ENCODE data around the gene MOB3B. TPM values are rescaled to one million over a fixed set of nuclear protein-coding genes. Genes with fewer than 3 reads are reported as not detected.

The MOB3B gene
- total RNA-seq, 1 donor = under 0.01 TPM

DNA sequence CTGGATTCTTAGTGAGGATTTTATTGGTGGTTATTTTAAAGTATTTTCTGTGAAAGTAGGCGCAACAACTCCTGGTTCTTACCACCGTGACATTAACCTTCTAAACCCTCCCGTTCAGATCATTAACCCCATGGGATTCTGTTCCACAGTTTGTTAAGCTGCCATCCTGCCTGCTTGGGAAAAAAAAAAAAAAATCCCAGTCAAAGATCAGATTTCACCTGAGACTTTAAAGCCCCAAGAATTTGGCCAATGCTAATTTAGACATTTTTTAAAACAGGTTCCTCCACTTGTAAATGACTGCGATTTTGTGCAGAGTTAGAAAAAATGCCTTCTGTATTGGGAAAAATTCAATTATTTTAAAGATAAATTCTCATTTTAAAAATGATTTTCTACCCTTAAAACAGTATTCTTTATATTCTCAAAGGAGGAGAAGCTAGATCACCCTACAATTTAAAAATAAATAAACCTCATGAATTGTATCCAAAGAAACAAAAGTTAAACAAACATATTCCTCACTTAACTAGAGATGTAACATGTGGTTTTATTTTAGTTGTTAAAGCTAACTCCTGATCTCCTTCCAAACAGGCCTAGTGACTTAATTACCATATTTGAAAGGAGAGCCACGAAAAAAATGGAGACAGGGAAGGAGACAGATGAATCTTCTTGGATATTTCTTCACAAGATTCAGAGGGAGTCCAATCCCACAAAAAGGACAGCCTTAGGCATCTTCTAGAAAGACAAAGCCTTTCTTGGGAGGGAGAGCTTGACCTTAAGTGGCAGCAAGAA lies 98.7 kb downstream of the MOB3B start:
- Histone ChIP-seq H3K79me2 (ENCODE audit: insufficient read depth, low read length) (no peaks in the 10 kb centered on the region), H3K36me3 (ENCODE audit: insufficient read depth, low read length) (no peaks in the 10 kb centered on the region), H2AFZ (ENCODE audit: low read length) (no peak overlapping the region), H3K4me1 (ENCODE audit: insufficient read depth, low read length) (no peaks in the 10 kb centered on the region), H4K20me1 (ENCODE audit: insufficient read depth, low read length) (no peaks in the 10 kb centered on the region), H3K9me3 (ENCODE audit: low read depth, low read length) (no peaks in the 10 kb centered on the region), H3K4me3 (ENCODE audit: insufficient read depth, low read length) (no peak overlapping the region), H3K4me2 (ENCODE audit: insufficient read depth, low read length) (no peak overlapping the region), H3K27me3 (ENCODE audit: insufficient read depth, low read length) (no peaks in the 10 kb centered on the region), H3K27ac (ENCODE audit: low read depth, low read length) (no peak overlapping the region)
- TF ChIP-seq, protein P1, sequence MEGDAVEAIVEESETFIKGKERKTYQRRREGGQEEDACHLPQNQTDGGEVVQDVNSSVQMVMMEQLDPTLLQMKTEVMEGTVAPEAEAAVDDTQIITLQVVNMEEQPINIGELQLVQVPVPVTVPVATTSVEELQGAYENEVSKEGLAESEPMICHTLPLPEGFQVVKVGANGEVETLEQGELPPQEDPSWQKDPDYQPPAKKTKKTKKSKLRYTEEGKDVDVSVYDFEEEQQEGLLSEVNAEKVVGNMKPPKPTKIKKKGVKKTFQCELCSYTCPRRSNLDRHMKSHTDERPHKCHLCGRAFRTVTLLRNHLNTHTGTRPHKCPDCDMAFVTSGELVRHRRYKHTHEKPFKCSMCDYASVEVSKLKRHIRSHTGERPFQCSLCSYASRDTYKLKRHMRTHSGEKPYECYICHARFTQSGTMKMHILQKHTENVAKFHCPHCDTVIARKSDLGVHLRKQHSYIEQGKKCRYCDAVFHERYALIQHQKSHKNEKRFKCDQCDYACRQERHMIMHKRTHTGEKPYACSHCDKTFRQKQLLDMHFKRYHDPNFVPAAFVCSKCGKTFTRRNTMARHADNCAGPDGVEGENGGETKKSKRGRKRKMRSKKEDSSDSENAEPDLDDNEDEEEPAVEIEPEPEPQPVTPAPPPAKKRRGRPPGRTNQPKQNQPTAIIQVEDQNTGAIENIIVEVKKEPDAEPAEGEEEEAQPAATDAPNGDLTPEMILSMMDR (IDR thresholded peaks at IDR 0.05; ENCODE audit: extremely low read depth, low read depth, low read length) = no peak
- DNase-seq (ENCODE audit: insufficient read length, low spot score, missing footprints) = no peak

- H3K4me1 ChIP-seq (ENCODE audit: insufficient read depth, low read length) = no peaks in the 10 kb centered on the region
- no peaks in the 10 kb centered on the region for H3K9me3 ChIP-seq (ENCODE audit: low read depth, low read length)
- DNase-seq (ENCODE audit: insufficient read length, low spot score, missing footprints) = no peak
- no peaks in the 10 kb centered on the region for H4K20me1 ChIP-seq (ENCODE audit: insufficient read depth, low read length)
- H3K27me3 ChIP-seq (ENCODE audit: insufficient read depth, low read length) = no peaks in the 10 kb centered on the region
- H2AFZ ChIP-seq (ENCODE audit: low read length) = no peak overlapping the region
- no peaks in the 10 kb centered on the region for H3K36me3 ChIP-seq (ENCODE audit: insufficient read depth, low read length)
- TF ChIP-seq, protein P1 (IDR thresholded peaks at IDR 0.05; ENCODE audit: extremely low read depth, low read depth, low read length) = no peak
- H3K4me3 ChIP-seq (ENCODE audit: insufficient read depth, low read length) = no peak overlapping the region
- H3K4me2 ChIP-seq (ENCODE audit: insufficient read depth, low read length) = no peak overlapping the region
- H3K79me2 ChIP-seq (ENCODE audit: insufficient read depth, low read length) = no peaks in the 10 kb centered on the region
- H3K27ac ChIP-seq (ENCODE audit: low read depth, low read length) = no peak overlapping the region
Measured at GRCh38 chr9:27429917-27430316, 99.7 kb downstream of the MOB3B start.

DNA sequence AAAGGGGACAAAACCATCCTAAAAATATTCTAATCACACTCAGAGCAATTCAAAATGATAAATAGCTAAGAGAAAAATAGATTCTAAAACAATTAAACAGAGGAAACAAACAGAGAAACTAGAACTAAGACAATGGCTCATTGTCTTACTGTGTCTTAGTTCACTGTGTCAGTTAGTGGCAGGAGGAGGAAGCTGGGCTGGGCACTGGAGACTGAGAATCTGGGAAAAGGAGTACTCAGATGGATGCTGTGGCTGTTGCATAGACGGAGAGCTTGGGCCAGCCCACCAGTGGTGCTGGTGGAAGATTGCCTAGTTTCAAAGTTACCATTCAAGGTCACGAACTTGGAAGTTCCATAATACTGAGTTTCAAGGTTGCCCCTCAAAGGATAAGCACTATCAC lies 100.2 kb downstream of the MOB3B start:
- H4K20me1 ChIP-seq (ENCODE audit: insufficient read depth, low read length) = no peaks in the 10 kb centered on the region
- H3K9me3 ChIP-seq (ENCODE audit: low read depth, low read length) = no peaks in the 10 kb centered on the region
- TF ChIP-seq, protein P1 (IDR thresholded peaks at IDR 0.05; ENCODE audit: extremely low read depth, low read depth, low read length) = no peak
- no peak for DNase-seq (ENCODE audit: insufficient read length, low spot score, missing footprints)
- no peaks in the 10 kb centered on the region for H3K36me3 ChIP-seq (ENCODE audit: insufficient read depth, low read length)
- no peak overlapping the region for H3K4me3 ChIP-seq (ENCODE audit: insufficient read depth, low read length)
- no peaks in the 10 kb centered on the region for H3K27me3 ChIP-seq (ENCODE audit: insufficient read depth, low read length)
- no peaks in the 10 kb centered on the region for H3K4me1 ChIP-seq (ENCODE audit: insufficient read depth, low read length)
- H3K4me2 ChIP-seq (ENCODE audit: insufficient read depth, low read length) = no peak overlapping the region
- no peak overlapping the region for H2AFZ ChIP-seq (ENCODE audit: low read length)
- H3K27ac ChIP-seq (ENCODE audit: low read depth, low read length) = no peak overlapping the region
- H3K79me2 ChIP-seq (ENCODE audit: insufficient read depth, low read length) = no peaks in the 10 kb centered on the region

DNA sequence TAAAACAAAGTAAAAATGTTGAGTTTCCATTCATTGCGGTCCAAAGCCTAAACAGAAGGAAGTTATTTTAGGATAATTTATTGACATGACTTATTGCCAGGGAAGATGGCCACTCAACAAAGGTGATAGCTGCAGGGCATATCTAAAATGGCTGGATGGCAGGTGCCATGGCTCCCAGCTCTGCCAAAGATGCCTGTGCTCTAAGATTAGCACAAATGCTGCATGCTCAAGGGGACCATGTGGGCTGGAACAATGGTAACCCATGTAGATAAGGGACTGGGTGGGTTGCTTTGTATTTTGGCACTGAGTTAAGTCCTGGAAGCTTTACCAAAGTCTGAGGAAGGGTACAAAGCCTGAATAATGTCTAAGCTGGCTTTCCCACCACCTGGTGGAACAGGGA lies 101.1 kb downstream of the MOB3B start:
- Histone ChIP-seq H4K20me1 (ENCODE audit: insufficient read depth, low read length) (no peaks in the 10 kb centered on the region), H3K27me3 (ENCODE audit: insufficient read depth, low read length) (no peaks in the 10 kb centered on the region), H3K4me3 (ENCODE audit: insufficient read depth, low read length) (no peak overlapping the region), H3K79me2 (ENCODE audit: insufficient read depth, low read length) (no peaks in the 10 kb centered on the region), H3K27ac (ENCODE audit: low read depth, low read length) (no peak overlapping the region), H3K4me2 (ENCODE audit: insufficient read depth, low read length) (no peak overlapping the region), H3K4me1 (ENCODE audit: insufficient read depth, low read length) (no peaks in the 10 kb centered on the region), H2AFZ (ENCODE audit: low read length) (no peak overlapping the region), H3K36me3 (ENCODE audit: insufficient read depth, low read length) (no peaks in the 10 kb centered on the region), H3K9me3 (ENCODE audit: low read depth, low read length) (no peaks in the 10 kb centered on the region)
- DNase-seq (ENCODE audit: insufficient read length, low spot score, missing footprints) = no peak
- TF ChIP-seq, protein P1 (IDR thresholded peaks at IDR 0.05; ENCODE audit: extremely low read depth, low read depth, low read length) = no peak

Measured in osteoblast (primary cell).